HG03342 (cell line): ENCODE results near the gene CERK.

Source experiments
- ATAC-seq: cut with Tn5 transposase; IDR thresholded peaks from one replicate; pipeline ENCODE4 v1.9.1; 2021; ENCODE audit warnings: mild to moderate bottlenecking, moderate library complexity; ENCODE audit not compliant: unreplicated experiment

CERK gene

DNA sequence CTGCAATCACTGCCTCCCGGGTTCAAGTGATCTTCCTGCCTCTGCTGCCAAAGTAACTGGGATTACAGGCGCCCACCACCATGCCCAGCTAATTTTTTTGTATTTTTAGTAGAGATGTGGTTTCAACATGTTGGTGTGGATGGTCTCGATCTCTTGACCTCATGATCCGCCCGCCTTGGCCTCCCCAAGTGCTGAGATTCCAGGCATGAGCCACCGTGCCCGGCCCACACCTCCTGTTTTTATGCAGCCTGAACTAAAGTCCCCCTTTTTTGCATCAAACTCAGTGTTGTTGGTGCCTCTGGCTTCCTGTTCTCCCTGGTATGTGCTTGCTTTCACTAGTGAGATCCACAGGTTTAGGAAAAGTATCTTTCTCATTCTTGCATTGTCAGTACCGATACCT is 28.6 kb upstream of the CERK start:
- ATAC-seq: no peak

DNA sequence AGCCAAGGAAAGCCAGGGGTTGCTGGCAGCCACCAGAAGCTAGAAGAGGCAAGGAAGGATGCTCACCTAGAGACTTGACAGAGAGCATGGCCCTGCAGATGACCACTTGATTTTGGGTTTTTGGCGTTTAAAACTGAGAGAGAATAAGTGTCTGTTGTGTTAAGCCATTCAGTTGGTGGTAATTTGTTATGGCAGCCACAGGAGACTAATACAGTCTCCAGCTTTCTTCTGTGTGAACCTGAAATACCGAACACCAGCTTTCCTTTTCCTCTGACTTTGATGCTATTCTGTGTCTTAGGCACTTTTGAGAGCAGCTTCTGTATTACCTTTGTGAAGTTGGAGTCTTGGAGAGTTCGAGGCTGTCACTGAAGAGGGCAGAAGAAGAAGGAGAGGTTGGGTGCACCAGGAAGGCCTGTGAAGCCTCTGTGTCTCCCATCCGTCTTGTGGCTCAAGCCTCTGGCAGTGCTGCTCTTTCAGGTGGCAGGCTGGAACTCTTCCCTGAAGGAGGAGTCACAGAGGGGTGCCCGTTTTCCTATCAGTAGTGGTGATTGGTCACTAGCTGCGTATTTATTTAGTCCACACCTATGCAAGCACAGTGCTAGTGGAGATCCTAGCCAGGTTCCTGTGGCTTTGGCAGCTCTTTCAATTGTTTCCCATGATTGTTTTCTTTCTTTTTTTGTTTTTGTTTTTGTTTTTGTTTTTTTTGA is 26.9 kb upstream of the CERK start:
- ATAC-seq: no peak

DNA sequence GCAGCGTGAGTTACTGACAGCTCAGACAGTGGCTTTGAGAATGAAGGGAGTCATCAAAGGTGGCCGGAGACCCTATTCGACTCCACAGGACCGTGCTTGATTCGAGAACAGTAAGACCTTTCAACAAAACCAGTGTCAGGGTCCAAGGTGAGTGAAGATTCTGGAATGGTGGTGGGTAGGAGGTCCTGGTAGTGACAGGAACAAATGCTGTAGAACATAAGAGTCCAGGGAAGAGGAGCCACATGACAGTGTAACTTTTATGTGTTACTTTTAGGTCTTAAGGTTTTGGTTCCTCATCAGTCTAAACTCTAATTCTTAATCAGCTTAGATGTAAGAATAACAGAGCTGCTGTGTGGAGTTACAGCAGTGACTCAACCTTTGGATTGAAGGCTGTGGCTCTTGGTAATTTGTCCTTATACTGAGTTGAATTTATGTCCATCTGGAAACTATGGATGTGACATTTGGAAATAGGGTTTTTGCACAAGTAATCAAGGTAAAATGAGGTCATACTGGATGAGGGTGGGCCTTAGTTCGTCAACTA is 26.2 kb upstream of the CERK start:
- ATAC-seq: no peak

DNA sequence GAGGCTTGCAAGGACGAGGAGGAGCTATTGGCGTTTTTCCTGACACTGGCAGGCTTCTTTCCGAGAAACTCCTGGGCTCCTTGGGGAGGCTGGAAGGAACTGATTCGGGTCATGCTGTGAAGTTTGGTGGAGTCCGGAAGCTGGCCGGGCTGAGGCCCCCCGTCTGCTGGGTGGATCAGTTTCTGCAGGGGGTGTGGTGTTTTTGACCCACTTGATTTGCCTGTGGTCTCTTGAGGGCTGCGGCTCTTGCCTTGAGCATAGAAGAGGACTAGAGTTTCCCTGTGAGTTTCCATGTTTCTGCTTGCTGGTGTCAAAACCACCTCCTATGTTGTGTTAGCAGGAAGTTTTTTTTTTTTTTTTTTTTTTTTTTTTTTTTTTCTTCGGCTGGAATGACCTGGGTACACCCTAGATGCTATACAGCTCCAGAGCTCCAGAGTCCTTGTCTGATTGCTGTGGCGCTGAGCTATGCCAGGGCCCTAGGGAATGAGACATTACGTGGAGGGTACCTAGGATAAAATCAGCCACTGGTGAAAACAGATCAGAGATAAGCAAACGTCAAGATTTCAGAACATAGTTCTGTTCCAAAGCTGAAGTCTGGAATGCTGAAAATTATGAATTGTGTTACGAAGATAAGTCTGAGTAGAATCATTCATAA is 25.1 kb upstream of the CERK start:
- ATAC-seq: peak; percentile 46

DNA sequence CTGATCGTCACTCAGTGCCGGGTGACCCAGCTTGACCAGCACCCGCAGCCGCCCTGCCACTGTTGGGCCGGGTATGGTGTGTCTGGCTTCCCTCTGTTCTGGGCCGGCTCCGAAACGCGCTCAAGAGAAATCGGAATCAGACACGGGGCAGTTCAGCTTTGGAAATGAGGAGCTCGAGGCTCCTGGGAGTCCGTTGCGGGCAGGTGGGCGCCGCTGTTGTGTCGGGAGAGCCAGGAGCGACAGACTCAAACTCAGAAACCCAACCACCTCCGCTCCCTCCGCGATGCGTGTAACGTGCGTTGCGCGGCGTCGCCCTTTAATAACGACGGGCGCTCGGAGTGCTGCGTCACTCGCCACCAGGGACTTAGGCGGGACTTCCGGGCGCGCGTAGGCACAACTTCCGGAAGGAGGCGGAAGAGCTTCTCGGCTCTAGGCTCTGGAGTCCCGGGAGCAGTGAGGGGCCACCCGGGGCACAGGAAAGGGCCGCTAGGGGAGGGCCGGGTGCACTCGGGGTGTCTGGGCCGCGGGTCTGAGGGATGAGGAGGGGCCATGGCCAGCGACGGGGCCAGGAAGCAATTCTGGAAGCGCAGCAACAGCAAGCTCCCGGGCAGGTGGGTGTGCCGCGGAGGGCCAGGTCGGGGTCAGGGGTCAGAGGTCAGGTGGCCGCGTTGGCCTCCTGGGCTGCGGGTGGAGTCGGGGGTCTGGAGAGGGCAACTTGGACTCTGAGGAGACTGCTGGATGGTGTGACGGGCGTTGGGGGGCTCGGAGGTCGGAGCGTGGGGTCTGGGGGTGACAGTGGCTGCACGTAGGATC is 24.4 kb upstream of the CERK start, which contains the start of gene TBC1D22A:
TBC1D22A (plus strand) TSS at position 413 of the 813 bp plus-strand sequence; CDS start at position 550, 137 bp downstream.
- peak; percentile 71 for ATAC-seq

DNA sequence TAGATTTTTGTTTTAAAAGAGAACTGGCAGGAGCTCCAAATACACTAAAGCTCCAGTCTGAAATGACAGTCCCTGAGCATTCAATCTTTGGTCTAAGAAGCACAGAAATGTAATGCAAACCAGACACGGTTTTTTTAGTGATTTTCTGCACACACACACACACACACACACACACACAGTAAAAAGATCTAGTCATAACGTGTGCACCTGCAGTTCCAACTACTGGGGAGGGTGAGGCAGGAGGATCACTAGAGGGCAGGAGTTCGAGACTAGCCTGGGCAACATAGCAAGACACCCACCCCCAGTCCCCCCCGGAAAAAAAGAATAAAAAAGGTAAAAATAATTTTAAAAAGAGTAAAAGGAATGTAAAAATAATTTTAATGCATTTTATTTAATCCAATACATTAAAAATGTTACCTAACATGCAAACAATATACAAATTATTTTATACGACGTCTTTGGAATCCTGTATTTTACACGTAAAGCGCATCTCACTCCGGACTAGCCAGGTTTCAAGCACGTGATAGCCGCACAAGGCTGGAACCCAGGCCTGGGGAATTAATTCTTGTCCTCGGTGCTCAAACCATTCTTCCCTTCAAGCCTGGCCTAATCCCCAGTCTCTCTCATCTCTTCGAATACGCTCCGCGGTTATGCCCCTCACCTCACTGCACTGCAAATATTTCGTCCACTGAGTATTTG is 23.6 kb upstream of the CERK start:
- ATAC-seq: no peak

DNA sequence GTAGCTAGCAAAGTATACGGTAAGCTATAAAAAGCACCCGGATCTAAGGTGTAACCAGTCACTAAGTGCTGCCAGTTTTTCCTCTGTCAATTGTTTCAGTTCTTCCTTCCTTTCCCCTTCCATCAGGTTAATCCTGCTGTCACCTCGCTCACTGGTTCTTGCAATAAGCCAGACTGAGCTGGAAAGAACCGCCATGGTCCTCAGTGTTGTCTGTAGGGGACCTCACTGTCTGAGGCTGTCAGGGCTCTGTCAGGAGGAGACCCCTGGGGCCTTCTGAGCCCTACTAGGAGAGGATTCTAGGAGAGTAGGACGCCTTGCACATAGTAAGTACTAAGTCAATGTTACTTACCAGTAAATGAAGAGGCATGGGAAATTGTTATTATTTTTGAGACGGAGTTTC is 23.0 kb upstream of the CERK start:
- no peak for ATAC-seq

DNA sequence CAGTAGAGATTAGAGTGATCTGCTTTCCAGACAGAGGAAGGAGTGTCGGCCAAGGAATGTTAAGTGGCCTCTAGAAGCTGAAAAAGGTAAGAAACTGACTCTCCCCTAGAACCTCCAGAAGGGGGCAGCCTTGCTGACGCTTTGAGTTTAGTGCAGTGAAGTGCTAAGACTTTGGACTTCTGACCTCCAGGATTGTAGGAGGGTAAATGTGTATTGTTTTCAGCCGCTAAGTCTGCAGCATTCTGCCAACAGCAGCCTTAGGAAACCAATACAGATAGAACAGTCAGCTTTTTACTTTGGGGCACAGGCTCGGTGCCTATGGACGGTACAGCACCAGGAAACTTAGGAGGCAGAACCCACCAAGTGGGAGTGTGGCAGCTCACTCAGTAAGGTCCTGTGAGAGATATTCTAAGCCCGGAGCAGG is 20.8 kb upstream of the CERK start:
- no peak for ATAC-seq

DNA sequence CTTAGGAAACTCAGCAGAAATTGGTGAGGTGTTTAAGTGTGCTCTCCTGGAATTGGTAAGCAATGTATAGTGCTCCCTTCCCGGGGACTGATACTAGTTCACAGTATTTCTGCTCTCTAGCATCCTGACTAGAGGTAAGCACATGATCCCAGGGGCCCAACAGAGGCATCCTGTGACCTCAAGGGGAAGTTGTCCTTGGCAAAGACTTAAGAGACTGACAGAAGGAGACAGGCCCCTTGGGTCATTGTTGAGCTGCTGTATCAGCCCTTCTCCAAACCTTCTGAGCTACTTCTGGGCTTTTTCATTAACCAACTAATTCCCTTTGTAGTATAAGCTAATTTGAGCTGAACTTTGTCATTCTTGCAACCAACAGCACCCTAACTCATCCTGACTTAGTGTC is 20.1 kb upstream of the CERK start:
- ATAC-seq: no peak

DNA sequence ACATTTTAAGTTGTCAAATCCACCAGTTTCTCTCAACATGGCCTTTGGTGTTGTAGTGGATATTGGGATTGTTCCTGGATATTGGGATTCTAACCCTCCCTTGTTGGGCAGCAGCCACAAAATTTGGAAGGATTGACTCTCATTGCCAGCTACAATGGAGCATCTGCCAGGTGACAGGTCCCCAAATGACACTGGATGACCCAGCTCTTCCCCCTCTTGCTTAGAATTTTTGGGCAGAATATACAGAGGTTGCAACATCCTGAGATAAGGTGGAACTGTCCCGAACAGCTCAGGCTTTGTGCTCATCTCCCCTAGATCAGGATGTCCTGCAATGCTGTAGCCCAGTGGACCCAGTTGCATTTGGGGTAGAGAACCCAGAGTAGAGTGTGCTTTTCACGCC is 19.1 kb upstream of the CERK start:
- no peak for ATAC-seq

DNA sequence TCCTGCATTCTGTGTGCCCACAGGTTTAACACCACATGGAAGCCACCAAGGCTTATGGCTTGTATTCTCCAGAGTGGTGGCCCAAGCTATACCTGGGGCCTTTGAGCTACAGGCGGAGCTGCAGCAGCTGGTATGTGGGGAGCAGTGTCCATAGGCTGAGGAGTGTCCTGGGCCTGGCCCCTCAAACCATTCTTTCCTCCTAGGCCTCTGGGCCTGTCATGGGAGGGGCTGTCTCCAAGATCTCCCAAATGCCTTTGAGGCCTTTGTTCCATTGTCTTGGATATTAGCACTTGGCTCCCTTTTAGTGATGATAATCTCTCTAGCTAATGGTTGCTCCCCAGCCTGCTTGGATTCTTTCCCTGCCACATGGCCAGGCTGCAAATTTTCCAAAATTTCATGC is 18.0 kb upstream of the CERK start:
- no peak for ATAC-seq

DNA sequence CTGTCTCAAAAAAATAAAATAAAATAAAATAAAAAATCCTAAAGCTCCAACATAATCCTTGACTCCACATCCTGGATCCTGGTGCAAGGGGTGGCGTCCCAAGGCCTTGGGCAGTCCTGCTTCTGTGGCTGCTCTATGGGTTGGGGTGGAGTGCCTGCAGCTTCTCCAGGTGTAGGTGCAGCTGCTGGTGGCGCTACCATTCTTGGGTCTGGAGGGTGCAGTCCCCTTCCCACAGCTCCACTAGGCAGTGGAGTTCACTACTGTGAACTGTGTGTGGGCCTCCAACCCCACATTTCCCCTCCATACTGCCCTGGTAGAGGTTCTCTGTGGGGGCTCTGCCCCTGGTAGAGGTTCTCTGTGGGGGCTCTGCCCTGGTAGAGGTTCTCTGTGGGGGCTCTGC is 17.5 kb upstream of the CERK start:
- no peak for ATAC-seq

DNA sequence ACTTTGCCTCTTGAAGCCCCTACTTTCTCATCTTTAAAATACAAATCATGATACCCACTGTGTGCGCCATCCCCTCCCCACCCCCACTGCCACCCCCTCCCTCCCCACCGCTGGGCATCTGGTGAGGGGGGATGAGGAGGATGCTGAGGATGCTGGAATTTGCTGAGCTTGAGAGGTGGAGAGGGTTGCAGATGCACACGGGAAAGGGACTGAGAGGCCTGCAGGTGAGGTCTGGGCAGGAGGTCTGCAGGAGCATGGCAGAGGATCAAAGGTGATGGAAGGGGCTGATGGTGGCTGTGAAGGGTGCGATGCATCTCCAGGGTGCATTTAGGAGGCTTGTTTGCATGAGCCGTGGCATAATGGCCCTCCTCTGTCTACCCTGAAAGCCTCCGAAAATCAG is 16.8 kb upstream of the CERK start:
- ATAC-seq: no peak

DNA sequence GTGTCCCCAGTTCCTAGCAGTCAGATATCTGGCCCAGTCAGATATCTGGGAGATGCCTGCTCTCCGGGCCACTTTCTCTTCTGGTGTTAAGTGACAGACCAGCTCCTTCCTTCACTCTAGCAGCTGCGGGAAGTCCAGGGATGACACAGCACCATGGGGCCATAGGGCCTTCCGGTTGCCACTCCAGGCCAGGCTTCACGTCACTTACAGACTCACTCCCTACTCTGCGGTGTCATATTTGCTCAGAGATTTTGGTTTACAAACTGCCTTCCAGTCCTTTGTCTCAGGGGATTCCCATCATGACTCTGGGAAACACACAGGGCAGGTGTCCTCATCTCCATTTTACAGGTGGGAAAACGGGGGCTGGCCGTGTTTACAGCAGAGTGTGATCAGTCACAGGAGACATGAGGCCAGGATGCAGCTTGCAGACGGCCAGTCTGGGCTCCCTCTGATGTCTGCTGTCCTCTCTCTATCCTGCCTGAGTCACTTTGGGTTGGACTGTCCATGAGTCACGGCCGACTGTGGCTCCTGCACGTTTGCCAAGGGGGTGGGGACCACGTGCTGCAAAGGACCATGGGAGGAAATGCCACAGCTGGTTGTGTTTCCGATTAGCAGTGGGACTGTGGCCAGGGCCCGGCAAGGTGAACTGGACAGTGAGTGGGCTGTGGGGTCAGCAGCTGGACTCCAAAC is 16.2 kb upstream of the CERK start:
- ATAC-seq: no peak

DNA sequence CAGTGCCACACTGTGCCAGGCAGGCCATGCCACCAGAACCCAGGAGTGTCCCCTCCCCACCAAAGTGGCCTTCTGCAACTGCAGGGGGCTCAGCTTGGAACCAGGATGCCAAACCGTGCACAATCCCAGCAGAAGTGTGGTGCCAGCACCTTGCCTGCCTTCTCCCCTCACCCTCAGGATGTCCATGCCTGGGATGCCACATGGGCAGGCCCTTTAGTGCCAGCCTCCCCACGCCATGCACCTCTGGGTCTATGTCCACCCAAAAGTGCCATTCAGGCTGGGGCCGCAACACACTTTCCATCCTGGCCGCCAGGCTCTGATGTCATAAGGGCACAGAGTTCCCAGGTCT is 15.7 kb upstream of the CERK start:
- no peak for ATAC-seq

DNA sequence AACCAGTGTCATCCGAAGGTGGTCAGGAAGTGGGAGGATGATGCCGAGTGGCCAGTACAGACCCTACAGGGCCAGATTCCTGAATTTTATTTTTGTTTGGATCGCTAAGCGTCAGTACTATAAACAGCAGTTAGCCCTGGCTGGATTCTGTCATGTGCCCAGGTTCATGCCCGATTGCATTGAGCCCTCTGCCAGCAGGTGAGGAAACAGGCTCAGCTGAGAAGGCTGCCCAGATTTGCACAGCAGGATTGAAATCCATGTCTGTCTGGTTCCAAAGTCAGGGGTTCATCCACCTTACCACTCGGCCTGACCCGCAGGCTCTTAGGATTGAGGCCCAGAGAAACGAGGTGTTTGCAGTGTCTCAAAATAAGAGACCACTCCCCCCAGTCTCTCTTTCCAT is 15.3 kb upstream of the CERK start:
- no peak for ATAC-seq

DNA sequence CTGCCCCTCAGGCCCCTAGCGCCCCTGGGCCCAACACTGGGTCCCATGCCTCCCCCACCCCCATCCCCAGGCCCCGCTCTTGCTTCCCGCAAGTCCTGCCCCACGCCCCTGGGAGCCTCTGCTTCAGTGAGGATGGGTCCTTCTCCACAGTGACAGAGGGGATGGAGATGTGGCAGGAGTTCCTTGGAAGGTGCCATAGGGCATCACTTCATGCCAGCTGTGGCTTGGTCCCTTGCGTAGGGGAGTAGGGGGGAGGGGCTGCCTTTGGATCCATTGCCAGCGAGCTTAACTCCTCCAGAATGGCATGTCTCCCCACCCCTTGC is 14.9 kb upstream of the CERK start:
- no peak for ATAC-seq

DNA sequence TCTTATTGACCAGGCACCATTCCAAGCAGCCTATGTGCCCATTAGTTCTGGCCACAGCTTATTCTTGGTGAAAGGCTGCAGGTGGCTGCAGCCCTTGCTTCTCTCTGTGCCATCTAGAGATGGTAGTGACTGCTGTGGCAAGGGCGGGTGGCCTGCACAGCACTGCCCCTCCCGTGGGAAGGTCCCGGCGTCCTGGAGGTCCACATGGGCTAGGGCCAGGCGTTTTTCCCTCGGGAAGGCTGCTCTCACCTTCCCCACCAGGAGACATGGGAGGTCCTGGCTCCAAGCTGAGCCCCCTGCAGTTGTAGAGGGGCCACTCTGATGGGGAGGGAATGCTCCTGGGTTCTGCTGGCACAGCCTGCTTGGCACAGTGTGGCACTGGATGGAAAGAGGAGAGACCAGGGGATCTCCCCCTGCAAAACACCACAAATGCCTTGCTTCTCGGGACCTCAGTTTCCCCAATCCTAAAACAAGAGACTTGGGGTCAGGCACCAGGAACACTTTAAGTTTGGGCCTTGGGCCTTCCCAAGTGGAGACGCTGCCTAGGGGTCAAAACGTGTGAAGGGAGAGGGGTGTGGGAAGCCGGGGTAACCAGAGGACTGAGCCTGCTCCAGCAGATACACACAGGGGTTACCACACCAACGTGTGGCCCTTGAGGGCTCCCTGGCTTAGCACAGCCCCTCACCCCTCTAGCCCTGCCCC is 14.4 kb upstream of the CERK start:
- ATAC-seq: no peak

DNA sequence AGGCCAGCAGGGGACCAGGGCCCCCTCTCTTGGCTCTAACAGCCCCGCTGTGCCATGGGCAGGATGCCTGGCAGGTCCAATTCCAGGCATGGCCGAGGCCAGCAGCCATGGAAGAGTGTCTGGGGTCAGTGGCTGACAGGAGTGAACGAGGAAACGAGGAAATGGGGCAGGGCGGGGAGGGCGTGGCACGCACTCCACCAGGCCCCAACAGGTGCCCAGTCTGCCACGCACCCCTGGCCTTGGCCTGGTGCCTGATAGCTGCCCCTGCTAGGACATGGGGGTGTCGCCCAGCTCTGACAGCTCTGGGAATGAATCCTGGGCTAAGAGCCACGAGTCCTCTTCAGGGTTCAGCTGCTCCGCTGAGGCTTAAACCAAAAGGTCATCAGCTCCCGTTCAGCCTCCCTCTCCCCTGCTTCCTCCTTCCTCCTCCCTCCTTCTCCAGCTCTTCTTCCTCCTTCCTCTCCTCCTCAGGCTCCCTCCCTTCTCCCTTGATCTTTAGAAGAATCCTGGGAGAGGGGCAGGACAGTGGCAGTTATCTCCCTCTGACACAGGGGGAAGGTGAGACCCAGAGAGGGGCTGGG is 12.9 kb upstream of the CERK start:
- no peak for ATAC-seq

DNA sequence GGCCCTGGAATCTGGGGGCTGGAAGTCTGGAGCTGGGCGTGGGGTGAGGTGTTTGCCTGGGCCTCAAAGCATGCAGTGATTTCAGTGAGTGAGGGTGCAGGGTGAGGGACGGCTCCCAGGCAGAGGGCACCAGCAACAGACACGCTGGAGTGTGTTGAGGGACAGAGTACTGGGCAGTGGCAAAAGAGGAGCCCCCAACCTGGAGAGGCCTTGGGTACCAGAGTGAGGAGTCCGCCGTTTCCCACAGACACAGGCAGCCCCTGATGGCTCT is 12.4 kb upstream of the CERK start:
- ATAC-seq: no peak
